Vagina (tissue), 2 donors: ENCODE data around the gene ACSL1.

Source experiments
- POLR2A ChIP-seq, 2 donors: fragments of 450-650 bp; IDR thresholded peaks; one replicate each; pipeline ENCODE4 v1.6.1; 2017; ENCODE audit warnings: antibody characterized with exemption in 2 of 2, mild to moderate bottlenecking in 2 of 2, moderate library complexity in 2 of 2
- TF ChIP-seq, protein P1 (sequence below), 3 experiments: fragments of 450-650 bp in 2 of 3; fragments of 200-600 bp in 1 of 3; sonication (generic) in 1 of 3; IDR thresholded peaks; one replicate each; pipeline ENCODE4 v1.5.1; 2017 to 2019; ENCODE audit warnings: antibody characterized with exemption in 3 of 3, mild to moderate bottlenecking in 2 of 3, moderate library complexity in 2 of 3

DNA sequence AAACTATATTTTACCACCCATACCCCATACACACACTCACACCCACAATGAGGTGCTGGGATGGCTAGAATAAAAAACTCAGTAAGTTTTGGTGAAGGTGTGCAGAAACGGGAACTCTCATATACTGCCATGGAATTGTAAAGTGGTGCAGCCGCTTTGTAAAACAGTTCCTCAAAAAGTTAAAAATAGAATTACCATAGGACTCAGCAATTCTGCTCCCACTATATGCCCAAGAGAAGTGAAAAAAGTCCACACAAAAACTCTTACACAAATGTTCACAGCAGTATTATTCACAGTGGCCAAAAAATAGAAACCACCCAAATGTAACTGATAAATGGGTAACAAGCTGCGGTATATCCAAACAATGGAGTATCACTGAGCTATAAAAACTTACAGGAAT lies 98.3 kb downstream of the ACSL1 start:
- TF ChIP-seq, protein P1, sequence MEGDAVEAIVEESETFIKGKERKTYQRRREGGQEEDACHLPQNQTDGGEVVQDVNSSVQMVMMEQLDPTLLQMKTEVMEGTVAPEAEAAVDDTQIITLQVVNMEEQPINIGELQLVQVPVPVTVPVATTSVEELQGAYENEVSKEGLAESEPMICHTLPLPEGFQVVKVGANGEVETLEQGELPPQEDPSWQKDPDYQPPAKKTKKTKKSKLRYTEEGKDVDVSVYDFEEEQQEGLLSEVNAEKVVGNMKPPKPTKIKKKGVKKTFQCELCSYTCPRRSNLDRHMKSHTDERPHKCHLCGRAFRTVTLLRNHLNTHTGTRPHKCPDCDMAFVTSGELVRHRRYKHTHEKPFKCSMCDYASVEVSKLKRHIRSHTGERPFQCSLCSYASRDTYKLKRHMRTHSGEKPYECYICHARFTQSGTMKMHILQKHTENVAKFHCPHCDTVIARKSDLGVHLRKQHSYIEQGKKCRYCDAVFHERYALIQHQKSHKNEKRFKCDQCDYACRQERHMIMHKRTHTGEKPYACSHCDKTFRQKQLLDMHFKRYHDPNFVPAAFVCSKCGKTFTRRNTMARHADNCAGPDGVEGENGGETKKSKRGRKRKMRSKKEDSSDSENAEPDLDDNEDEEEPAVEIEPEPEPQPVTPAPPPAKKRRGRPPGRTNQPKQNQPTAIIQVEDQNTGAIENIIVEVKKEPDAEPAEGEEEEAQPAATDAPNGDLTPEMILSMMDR (IDR thresholded peaks at IDR 0.05): no peak
- TF ChIP-seq POLR2A (IDR thresholded peaks at IDR 0.05): no peak
